NCI-H2107 treated with DMSO at 0.1 percent for 48 hours (cell line): ENCODE measurements around the gene DUOXA1.

ENCODE experiments used
- DNase-seq: peaks from one replicate; lab custom pipeline; 2025; ENCODE audit not compliant: unreplicated experiment; lab: John Stamatoyannopoulos, UW

The DUOXA1 gene

DNA sequence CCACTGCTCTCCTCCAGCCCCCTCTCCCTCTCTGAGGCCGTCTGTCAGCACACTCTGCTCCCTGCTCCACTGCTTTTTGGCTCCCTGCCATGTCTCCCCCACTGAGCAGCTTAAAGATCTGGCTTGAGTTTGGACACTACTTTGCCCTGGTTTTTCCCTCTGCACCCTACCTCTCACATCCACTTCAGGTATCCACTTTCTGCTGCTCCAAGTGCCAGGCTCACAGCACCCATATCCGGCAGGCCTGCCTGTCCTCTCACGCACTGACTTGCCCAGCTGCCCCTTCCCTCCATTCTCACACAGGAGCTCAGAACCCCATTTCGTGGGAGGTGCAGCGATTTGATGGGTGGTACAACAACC is 3.9 kb upstream of the DUOXA1 start:
- DNase-seq: no peak

GRCh38 chr15:45132844-45133560 is 3.3 kb upstream of the DUOXA1 start:
- no peak for DNase-seq

DNA sequence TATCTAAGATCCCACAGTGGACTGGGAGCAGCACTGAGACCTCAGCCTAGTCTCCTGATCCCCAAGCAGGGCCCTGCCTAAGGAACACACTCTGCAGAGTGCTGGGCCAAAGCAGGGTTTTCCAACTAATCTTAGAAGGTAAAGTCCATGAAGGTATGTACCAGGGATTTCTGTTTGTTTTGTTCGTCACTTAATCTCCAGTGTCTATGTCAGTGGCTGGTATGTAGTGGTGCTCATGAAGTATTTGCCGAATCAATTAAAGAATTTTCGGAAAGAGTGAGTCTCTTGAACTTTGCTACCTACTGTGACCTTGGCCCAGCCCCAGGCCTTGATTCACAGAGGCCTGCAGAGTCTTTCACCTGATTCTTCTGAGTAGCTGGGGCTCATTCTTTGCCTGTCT is 1.8 kb upstream of the DUOXA1 start:
- no peak for DNase-seq

- no peak for DNase-seq
These were observed 767 bp upstream of the DUOXA1 start for GRCh38 chr15:45130291-45131000.

DNA sequence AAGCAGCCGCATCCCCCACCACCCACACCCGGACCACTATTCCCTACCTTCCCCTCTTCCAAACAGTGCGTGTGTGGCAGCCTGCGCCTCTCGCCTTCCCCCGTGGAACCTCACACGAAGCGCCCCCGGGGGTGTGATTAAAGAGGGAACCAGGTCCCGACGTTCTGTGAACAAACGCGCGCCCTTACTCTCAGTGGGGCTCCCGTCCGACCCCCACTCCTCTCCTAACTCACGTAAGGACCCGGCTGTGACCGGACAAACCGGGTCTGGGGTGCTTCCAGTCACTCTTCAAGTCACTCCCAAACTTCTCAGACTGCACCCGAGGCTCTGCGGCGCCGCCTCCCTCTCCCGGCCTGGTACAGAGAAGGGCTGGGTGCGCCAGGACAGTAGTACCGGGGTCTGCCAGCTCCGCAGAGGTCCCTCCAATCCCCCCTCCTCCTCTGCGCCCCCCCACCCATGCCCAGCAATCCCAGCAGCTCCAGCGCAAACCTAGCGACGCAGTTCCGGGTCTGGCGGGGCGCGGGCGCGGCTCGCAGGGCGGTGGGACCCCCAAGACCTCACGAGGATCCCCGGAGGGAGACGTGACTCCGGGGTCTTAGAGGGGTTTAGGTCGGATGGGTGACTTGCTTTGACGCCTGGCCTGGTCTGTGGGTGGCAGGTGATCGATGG is 574 bp downstream of the DUOXA1 start:
- DNase-seq: no peak

- DNase-seq: no peak
These were observed 3.0 kb downstream of the DUOXA1 start for GRCh38 chr15:45126535-45127158.

GRCh38 chr15:45123397-45123796 is 6.3 kb downstream of the DUOXA1 start:
- no peak for DNase-seq

DNA sequence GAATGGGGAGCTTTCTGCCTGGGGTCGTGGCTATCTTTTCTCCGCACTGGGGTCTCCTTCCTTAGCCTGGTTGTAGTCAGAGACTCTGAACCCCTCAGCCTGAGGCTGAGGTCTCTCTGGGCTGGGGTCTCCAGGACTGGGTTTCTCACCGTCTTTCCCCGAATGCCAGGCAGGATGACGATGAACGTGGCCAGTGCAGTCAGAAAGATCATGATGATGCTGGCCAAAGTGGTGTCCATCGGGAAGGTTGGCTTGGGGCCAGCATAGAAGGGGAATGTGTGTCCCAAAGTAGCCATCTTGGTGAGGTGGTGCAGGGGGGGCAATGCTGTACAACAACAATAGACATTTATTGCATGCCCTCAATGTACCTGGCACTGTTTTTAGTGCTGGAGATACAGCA is 7.0 kb downstream of the DUOXA1 start:
- DNase-seq: no peak

GRCh38 chr15:45121706-45122417 is 7.8 kb downstream of the DUOXA1 start:
- no peak for DNase-seq

- no peak for DNase-seq
These were observed 8.7 kb downstream of the DUOXA1 start for GRCh38 chr15:45121020-45121419.

GRCh38 chr15:45120081-45120972 is 9.4 kb downstream of the DUOXA1 start:
- no peak for DNase-seq

DNA sequence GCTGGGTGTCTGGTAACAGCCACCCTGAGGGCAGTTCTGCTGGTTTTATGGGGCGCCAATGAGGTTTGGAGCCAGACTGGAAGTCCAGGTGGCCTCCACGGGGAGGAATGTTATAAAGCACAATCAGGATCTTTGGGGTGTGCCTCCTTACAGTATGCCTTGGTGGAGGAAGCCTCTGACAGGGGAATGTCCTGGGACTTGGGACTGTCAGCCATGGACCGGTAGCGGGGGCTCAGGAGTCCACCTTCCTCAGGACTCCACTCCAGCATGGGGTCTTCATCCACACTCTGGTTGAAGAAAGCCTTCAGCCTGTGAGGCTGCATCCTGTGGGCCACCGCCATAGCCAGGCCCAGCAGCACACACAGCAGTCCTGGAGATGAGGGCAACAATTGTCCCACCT is 10.7 kb downstream of the DUOXA1 start:
- no peak for DNase-seq

GRCh38 chr15:45118131-45118588 is 11.5 kb downstream of the DUOXA1 start:
- DNase-seq: peak; percentile 66

DNA sequence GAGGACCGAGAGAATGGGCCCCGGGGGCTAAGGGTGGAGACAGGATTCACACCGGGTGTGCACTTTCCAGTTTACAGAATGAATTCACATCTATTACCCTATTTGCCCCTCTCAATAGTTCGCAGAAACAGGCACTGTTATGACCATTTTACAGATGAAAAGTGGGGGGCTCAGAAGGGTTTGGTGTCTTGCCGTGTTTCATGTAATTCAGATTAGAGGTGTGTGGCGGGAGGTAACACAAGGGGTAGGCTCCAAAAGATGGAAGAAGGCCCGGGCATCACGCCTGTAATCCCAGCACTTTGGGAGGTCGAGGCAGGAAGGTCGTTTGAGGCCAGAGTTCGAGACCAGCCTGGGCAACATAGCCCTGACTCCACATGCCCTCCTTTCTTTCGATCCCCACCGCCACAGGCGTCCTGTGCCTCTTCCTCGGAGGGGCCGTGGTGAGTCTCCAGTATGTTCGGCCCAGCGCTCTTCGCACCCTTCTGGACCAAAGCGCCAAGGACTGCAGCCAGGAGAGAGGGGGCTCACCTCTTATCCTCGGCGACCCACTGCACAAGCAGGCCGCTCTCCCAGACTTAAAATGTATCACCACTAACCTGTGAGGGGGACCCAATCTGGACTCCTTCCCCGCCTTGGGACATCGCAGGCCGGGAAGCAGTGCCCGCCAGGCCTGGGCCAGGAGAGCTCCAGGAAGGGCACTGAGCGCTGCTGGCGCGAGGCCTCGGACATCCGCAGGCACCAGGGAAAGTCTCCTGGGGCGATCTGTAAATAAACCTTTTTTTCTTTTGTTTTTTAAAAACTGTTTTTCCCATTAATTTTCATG is 12.2 kb downstream of the DUOXA1 start:
- no peak for DNase-seq

DNA sequence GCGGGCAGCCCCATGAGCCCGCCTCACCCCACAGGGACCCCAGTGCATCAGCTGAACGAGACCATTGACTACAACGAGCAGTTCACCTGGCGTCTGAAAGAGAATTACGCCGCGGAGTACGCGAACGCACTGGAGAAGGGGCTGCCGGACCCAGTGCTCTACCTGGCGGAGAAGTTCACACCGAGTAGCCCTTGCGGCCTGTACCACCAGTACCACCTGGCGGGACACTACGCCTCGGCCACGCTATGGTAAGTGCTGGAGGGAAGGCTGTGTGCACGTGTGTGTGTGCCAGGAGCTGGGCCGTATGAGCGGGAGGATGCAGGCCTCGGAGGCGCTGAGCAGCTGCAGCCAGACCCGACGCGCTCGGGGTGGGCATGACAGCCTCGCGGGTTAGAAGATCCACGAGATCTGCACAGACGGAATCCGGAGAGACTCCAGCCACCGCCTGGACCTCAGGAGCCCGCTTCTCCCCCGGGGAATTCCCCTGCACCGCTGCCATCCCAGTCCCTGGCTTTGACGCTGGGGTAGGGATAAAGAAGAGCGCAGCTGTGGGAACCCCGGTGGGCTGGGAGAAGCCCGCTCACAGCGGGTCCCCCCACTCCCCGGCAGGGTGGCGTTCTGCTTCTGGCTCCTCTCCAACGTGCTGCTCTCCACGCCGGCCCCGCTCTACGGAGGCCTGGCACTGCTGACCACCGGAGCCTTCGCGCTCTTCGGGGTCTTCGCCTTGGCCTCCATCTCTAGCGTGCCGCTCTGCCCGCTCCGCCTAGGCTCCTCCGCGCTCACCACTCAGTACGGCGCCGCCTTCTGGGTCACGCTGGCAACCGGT is 13.0 kb downstream of the DUOXA1 start:
- no peak for DNase-seq

DNA sequence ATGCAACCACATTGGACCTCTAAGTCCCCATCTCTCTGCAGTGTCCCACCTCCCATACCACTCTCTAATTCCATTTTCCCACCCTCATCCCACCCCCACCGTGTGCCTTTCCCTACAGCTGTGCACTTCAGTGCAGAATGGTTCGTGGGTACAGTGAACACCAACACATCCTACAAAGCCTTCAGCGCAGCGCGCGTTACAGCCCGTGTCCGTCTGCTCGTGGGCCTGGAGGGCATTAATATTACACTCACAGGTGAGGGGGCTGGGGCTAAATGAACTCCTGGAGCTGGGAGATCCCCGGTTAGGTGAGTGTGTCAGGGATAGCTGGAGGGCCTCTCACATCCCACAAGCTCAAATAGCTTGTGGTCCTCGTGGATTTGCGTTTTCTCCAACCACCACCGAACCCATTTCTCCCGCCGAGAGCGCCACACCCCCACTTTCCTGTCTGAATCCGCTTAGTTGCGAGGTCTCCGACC is 13.6 kb downstream of the DUOXA1 start:
- no peak for DNase-seq

DNA sequence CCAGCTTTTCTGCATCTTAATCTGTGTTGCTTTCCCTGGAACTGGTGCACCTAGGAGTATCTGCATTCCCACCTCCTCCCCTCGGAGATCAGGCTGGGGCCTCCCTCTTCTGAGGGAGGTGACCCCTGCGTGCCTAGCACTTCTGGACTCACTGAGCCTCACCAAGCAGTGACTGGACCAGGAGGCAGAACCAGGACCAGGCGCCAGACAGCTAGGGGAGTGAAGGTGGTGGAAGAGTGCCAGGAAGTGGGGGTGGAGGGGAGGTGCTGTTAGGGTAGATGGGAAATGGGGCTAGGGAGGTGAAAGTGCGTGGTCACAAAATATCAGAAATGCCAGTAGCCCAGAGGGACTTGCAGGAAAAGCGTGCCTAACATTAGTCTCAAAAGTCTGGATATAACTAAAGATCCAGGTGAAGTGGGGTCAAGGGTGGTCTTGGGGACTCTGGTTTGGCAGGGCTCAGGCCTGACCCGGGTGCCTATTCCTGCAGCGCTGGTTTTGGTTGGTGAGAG is 14.3 kb downstream of the DUOXA1 start:
- no peak for DNase-seq

- DNase-seq: no peak
These were observed 15.0 kb downstream of the DUOXA1 start for GRCh38 chr15:45114751-45115085.
